Measurements from ENCODE around the gene C1RL. TPM values are rescaled to one million over a fixed set of nuclear protein-coding genes. Genes with fewer than 3 reads are reported as not detected.

The C1RL gene
- 10 to 100 TPM; 32.5 to 46.4 TPM for total RNA-seq
- 12.4 TPM for polyA plus RNA-seq (2013, experiment 1 of 2)
- polyA plus RNA-seq (2013, experiment 2 of 2): 12.0 TPM
- long read RNA-seq, experiment 1, partial matches to known transcripts: 0 of 11 reads
- long read RNA-seq, experiment 1, other reads (novel, unspliced or antisense): 9 of 11 reads
- long read RNA-seq, experiment 2, transcript C1RL-201 (6 exons, 3,394 nt): major isoform, 7 of 12 reads
- long read RNA-seq, experiment 2, partial matches to known transcripts: 1 of 12 reads
- long read RNA-seq, experiment 2, other reads (novel, unspliced or antisense): 3 of 12 reads
- long read RNA-seq, experiment 3, transcript C1RL-201 (6 exons, 3,394 nt): major isoform, 6 of 24 reads
- long read RNA-seq, experiment 3, transcript C1RL-207 (2 exons, 354 nt): major isoform, 6 of 24 reads
- long read RNA-seq, experiment 3, partial matches to known transcripts: 3 of 24 reads
- long read RNA-seq, experiment 3, other reads (novel, unspliced or antisense): 7 of 24 reads
- long read RNA-seq, experiment 4, transcript C1RL-207 (2 exons, 354 nt): major isoform, 5 of 16 reads
- long read RNA-seq, experiment 4, partial matches to known transcripts: 1 of 16 reads
- long read RNA-seq, experiment 4, other reads (novel, unspliced or antisense): 8 of 16 reads

DNA sequence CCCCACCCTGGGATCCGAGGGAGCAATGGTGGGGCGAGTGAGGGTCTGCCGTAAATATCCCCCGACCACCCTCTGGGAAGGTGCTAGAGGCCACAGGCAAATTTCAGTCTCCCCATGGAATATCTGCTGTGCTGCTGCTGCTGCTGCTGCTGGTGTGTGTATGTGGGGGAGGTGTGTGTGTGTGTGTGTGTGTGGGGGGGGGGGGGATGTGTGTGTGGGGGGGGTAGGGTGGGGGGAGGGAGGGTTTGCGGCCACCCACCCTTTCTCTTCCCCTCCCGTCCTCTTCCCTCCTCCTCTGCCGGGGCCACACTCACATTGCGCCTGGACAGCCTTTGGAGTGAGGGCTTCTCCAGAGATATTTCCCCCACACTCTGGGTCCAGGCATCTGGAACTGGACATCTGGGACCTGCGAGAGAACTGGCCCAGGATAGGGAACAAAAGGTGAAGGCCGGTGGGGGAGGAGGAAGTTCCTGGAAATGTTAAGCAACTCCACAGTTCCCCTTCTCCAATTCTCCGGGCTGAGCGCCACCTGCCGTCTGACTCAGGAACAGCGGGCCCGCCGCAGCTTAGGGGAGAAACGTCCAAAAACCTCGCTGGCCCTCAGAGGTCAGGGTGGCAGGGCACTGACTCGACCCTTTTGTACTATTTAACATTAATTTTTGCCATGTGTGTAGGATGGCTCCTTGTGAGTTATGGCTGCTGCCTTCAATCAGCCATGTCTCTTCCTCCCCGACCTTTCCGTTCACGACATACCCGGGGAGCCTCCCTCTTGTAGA lies at the start of gene C1RL:
Gene C1RL (minus strand): TSS at position 419 of the 776 bp plus-strand sequence. CDS start 34 bp downstream, at position 385.
- H3K9me3 Mint-ChIP-seq: peaks cover 19% of the 10 kb centered on the region
- peaks cover 23% of the 10 kb centered on the region for H3K27me3 ChIP-seq (ENCODE audit: control insufficient read depth, insufficient read depth, low read length, poor library complexity, severe bottlenecking)
- TF ChIP-seq, protein P1, sequence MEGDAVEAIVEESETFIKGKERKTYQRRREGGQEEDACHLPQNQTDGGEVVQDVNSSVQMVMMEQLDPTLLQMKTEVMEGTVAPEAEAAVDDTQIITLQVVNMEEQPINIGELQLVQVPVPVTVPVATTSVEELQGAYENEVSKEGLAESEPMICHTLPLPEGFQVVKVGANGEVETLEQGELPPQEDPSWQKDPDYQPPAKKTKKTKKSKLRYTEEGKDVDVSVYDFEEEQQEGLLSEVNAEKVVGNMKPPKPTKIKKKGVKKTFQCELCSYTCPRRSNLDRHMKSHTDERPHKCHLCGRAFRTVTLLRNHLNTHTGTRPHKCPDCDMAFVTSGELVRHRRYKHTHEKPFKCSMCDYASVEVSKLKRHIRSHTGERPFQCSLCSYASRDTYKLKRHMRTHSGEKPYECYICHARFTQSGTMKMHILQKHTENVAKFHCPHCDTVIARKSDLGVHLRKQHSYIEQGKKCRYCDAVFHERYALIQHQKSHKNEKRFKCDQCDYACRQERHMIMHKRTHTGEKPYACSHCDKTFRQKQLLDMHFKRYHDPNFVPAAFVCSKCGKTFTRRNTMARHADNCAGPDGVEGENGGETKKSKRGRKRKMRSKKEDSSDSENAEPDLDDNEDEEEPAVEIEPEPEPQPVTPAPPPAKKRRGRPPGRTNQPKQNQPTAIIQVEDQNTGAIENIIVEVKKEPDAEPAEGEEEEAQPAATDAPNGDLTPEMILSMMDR (conservative IDR thresholded peaks at IDR 0.05): peak; percentile 100
- H3K36me3 Mint-ChIP-seq (ENCODE audit: low read depth): peaks cover 25% of the 10 kb centered on the region
- peaks cover 19% of the 10 kb centered on the region for H3K4me1 Mint-ChIP-seq
- H3K4me3 ChIP-seq (ENCODE audit: low read length): peak within 1 kb of the TSS; percentile 80
- H3K27ac Mint-ChIP-seq: peak within 1 kb of the TSS; percentile 97
- no peaks in the 10 kb centered on the region for H3K4me1 ChIP-seq (ENCODE audit: control insufficient read depth, insufficient read depth, low read length)
- H3K36me3 ChIP-seq (ENCODE audit: control insufficient read depth, insufficient read depth, low read length): no peaks in the 10 kb centered on the region
- H3K27ac ChIP-seq (ENCODE audit: low read depth, low read length): peak within 1 kb of the TSS; percentile 37
- peaks cover 29% of the 10 kb centered on the region for H3K27me3 Mint-ChIP-seq (ENCODE audit: insufficient read depth)
- DNase-seq: peak; percentile 99
- H3K9me3 ChIP-seq (ENCODE audit: control insufficient read depth, low read length): peaks cover 12% of the 10 kb centered on the region
- H3K9ac ChIP-seq (ENCODE audit: extremely low read depth, low read length, poor library complexity, severe bottlenecking): peak within 1 kb of the TSS; percentile 62
- 25 to 29% methylated on average over 14 to 22 of the region's 23 CpGs for WGBS, 2 experiments (ENCODE audit: insufficient coverage in 1 of 2, insufficient read length in 1 of 2)
- H3K4me3 Mint-ChIP-seq: peak within 1 kb of the TSS; percentile 85

DNA sequence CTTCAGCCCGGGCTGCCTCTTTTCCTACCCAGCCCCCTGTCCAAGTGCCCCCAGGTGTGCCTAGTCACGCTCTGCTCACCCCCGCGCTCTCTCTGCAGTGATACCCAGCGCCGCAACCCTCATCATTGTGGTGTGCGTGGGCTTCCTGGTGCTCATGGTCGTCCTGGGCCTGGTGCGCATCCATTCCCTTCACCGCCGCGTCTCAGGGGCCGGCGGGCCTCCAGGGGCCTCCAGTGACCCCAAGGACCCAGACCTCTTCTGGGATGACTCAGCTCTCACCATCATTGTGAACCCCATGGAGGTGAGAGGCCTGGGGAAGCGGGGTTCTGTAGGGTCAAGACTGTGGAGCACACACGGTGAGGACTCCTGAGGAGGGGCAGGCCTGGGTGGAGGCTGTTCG lies 48.4 kb upstream of the C1RL start:
- Histone ChIP-seq H3K9me3 (ENCODE audit: control insufficient read depth, low read length) (no peaks in the 10 kb centered on the region), H3K36me3 (ENCODE audit: control insufficient read depth, insufficient read depth, low read length) (peaks cover 22% of the 10 kb centered on the region), H3K27me3 (ENCODE audit: control insufficient read depth, insufficient read depth, low read length, poor library complexity, severe bottlenecking) (no peaks in the 10 kb centered on the region), H3K4me1 (ENCODE audit: control insufficient read depth, insufficient read depth, low read length) (no peaks in the 10 kb centered on the region), H3K9ac (ENCODE audit: extremely low read depth, low read length, poor library complexity, severe bottlenecking) (no peak overlapping the region), H3K4me3 (ENCODE audit: low read length) (no peak overlapping the region), H3K27ac (ENCODE audit: low read depth, low read length) (no peak overlapping the region)
- DNase-seq: no peak
- TF ChIP-seq, protein P1 (conservative IDR thresholded peaks at IDR 0.05): no peak
- WGBS, 2 experiments (ENCODE audit: insufficient coverage in 1 of 2, insufficient read length in 1 of 2): 91 to 96% methylated on average over 11 to 17 of the region's 17 CpGs
- Mint-ChIP-seq H3K9me3 (no peaks in the 10 kb centered on the region), H3K27me3 (ENCODE audit: insufficient read depth) (peaks cover 16% of the 10 kb centered on the region), H3K27ac (no peak overlapping the region), H3K36me3 (ENCODE audit: low read depth) (peaks cover 45% of the 10 kb centered on the region), H3K4me3 (no peak overlapping the region), H3K4me1 (no peaks in the 10 kb centered on the region)
